KOPT-K1 (cell line): ENCODE data around the gene MSH5.
"Not testable (repeated sequence)": the region's sequence is repeated elsewhere in the genome, so short reads cannot be mapped to it uniquely, and the experiment has no call there.

Source experiments
- H3K27ac ChIP-seq: fragments of 200-600 bp; sonication (generic); 2 replicates; pipeline ENCODE4 v1.5.1; 2016; ENCODE audit warnings: antibody characterized with exemption, mild to moderate bottlenecking, low read depth, low read length; ENCODE audit not compliant: poor library complexity, severe bottlenecking
- H3K36me3 ChIP-seq: fragments of 200-600 bp; sonication (generic); 2 replicates; pipeline ENCODE4 v1.5.1; 2017; ENCODE audit warnings: antibody characterized with exemption, mild to moderate bottlenecking, low read length, moderate library complexity; ENCODE audit not compliant: insufficient read depth
- H3K9me3 ChIP-seq: fragments of 200-600 bp; sonication (generic); 2 replicates; pipeline ENCODE4 v1.5.1; 2017; ENCODE audit warnings: antibody characterized with exemption, low read length, mild to moderate bottlenecking; ENCODE audit not compliant: insufficient read depth, poor library complexity, severe bottlenecking

MSH5 gene

DNA sequence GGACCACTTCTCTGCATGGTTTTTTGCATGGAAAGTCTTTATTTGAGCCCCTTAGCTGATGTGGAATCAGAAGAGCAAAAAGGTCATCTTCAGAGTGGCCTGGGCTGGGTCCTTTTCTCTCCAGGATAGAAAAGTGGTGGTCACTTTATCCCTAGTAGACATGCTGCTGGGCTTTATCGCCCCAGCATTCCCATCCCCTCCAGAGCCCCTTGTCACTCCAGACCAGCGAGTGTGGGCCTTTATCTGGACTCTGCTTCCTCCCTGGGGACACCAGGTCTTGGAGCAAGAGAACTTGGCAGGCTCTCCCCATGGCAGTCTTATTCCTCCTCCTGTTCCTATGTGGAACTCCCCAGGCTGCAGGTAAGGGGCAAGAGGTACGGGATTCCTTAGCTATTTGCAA, 33.2 kb upstream of the MSH5 start, which contains the start of gene LY6G6F:
TSS of gene LY6G6F (plus strand) at position 268 of the 400 bp plus-strand sequence. CDS start at position 309, 41 bp downstream.
- no peaks in the 10 kb centered on the region for H3K36me3 ChIP-seq
- H3K9me3 ChIP-seq: no peaks in the 10 kb centered on the region
- H3K27ac ChIP-seq: no peak within 1 kb of the TSS

DNA sequence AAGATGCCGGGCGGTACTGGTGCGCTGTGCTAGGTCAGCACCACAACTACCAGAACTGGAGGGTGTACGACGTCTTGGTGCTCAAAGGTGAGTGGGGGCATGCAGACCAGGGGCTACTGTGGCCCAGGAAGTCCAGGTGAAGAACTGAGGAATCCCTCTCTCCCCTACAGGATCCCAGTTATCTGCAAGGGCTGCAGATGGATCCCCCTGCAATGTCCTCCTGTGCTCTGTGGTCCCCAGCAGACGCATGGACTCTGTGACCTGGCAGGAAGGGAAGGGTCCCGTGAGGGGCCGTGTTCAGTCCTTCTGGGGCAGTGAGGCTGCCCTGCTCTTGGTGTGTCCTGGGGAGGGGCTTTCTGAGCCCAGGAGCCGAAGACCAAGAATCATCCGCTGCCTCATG, 32.1 kb upstream of the MSH5 start:
- no peak overlapping the region for H3K27ac ChIP-seq
- no peaks in the 10 kb centered on the region for H3K36me3 ChIP-seq
- no peaks in the 10 kb centered on the region for H3K9me3 ChIP-seq

DNA sequence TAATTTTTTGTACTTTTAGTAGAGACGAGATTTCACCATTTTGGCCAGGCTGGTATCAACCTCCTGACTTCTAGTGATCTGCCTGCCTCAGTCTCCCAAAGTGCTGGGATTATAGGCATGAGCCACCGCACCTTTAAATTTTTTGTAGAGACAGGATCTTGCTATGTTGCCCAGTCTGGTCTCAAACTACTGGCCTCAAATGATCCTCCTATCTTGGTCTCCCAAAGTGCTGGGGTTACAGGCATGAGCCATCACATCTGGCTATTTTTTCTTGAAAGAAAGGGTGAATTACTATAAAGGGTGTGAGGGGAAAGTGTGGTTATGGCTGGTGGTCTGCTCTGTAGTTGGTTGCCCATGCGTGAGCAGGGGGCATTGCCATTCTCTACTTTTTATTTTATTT, 31.6 kb upstream of the MSH5 start:
- Histone ChIP-seq H3K9me3 (no peaks in the 10 kb centered on the region), H3K27ac (no peak overlapping the region), H3K36me3 (no peaks in the 10 kb centered on the region)

DNA sequence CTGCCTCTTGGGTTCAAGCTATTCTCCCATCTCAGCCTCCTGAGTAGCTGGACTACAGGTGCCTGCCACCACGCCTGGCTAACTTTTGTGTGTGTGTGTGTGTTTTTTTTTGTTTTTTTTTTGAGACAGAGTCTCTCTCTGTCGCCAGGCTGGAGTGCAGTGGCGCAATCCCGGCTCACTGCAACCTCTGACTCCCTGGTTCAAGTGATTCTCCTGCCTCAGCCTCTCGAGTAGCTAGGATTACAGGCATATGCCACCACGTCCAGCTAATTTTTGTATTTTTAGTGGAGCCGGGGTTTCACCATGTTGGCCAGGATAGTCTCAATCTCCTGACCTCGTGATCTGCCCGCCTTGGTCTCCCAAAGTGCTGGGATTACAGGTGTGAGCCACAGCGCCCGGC, 30.6 kb upstream of the MSH5 start:
- H3K27ac ChIP-seq, H3K36me3 ChIP-seq, H3K9me3 ChIP-seq: not testable (repeated sequence)

DNA sequence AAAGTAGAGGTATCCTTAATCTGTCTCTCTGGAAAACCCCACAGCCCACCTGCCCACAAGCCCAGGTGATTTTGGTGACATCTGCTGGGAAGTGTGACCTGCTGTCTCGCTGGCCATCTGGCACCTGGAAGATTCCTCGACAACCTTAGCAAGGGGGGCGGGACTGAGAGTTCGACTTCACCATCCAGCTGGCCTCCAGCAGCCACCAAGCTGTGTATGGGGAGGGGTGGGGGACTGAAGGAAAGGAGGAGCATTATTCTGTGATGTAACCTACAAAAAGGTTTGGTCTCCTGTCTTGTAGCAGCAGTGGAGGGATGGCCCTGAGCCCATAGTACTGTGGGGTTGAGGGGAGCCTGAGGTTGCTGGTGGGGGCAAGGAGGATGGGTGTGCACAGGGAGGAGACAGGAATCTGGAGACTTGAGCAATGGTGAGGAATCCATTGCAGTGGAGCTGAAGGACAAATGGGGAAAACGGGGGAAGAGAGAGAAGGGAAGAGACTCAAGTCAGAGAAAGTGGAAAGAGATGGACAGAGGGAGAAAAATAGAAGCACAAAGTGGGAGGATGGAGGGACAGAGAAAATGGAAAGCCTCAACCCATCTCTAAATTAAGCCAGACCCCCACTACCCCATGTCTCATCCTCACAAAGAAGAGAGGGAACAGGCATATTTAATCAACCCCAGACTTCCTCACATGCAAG, 29.1 kb upstream of the MSH5 start:
- no peaks in the 10 kb centered on the region for H3K36me3 ChIP-seq
- H3K27ac ChIP-seq: no peak overlapping the region
- no peaks in the 10 kb centered on the region for H3K9me3 ChIP-seq

DNA sequence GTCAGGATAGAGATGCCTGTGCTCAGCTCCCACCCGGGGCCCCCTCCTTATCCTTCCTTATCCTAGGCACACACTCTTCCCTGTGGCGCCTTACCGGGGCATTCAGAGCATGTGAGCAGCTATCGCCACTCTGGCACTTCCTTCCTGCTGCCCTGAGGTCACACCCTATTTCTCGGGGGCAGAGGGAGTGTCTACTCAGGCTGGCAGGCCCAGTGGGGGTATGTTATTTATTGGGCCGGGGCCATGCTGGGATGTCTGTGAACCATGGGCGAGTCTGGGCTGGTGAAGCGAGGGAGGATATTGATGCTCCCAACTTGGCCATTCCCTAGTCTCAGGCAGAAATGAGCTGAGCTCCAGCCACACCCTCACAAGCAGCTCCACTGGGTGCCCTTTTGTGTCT, 28.6 kb upstream of the MSH5 start:
- no peak overlapping the region for H3K27ac ChIP-seq
- no peaks in the 10 kb centered on the region for H3K36me3 ChIP-seq
- no peaks in the 10 kb centered on the region for H3K9me3 ChIP-seq

DNA sequence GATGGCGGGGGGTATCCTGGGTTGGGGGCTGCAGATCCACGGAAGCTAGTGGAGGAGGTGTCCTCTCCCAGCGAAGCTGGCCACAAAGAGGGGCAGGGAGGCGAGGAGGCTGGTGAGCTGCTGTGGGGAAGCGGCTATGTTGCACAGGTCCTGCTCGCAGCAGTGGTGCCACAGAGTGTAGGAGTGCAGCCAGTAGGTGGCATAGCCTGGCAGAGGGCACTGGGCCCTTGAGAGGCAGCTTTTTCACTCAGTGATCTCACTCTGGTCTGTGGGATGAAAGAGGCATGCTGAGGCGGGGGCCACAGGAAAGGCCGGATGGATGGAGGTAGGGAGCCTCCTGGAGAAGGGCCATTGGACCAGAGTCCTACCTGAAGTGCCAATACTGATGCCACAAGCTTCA, 27.5 kb upstream of the MSH5 start:
- Histone ChIP-seq H3K9me3 (no peaks in the 10 kb centered on the region), H3K27ac (no peak overlapping the region), H3K36me3 (no peaks in the 10 kb centered on the region)

DNA sequence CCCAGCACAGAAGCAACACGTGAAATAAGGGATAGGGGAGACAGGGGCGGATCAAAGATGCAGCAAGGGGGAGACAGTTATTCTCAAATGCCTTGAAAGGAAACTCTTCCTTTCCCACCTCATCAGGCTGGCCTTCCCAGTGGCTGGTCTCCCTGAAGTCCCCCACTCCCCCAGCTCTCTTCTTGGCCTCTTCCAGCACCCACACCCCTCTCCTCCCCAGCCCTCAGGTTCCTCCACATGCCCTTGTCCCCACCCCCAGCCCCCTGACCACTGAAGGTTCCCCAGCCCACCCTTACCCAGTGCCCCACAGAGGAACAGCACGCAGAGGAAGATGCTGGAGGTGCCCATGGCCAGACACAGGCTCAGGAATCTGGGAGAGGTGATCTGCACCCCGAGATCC, 26.3 kb upstream of the MSH5 start:
- Histone ChIP-seq H3K27ac (peak overlapping the region; percentile 11), H3K36me3 (no peaks in the 10 kb centered on the region), H3K9me3 (no peaks in the 10 kb centered on the region)

DNA sequence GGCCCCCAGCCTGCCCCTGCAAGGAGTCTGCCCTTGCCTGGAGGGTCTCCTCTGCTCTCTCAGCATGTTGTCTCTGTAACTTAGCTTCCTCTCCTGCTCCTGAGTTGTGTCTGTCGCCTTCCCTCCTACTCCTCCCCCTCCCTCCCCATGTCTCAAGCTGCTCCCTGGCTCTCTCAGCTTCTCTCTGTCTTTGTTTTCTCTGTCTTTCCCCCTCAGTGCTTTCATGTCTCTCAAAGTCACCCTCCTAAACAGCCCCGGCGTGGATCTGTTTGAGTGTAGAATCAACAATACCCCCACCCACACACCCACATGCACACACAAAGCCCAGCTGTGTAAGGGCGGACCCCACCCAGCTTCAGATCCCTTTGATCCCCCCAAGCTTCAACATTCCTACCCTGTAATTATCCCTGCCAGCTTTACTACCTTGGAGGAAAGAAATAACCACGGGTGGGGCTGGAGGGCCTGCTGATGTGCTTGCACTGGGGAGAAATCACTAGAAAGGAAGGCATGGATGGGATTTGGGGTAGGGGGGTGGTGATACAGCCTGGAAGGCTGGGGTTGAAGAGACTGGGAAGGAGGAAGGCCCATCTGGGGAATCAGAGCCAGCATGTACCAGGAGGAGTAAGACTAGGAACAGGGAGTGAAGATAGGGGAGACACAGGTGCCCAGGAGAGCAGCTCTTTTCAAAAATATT, 25.7 kb upstream of the MSH5 start:
- Histone ChIP-seq H3K27ac (peak overlapping the region; percentile 11), H3K9me3 (no peaks in the 10 kb centered on the region), H3K36me3 (no peaks in the 10 kb centered on the region)

DNA sequence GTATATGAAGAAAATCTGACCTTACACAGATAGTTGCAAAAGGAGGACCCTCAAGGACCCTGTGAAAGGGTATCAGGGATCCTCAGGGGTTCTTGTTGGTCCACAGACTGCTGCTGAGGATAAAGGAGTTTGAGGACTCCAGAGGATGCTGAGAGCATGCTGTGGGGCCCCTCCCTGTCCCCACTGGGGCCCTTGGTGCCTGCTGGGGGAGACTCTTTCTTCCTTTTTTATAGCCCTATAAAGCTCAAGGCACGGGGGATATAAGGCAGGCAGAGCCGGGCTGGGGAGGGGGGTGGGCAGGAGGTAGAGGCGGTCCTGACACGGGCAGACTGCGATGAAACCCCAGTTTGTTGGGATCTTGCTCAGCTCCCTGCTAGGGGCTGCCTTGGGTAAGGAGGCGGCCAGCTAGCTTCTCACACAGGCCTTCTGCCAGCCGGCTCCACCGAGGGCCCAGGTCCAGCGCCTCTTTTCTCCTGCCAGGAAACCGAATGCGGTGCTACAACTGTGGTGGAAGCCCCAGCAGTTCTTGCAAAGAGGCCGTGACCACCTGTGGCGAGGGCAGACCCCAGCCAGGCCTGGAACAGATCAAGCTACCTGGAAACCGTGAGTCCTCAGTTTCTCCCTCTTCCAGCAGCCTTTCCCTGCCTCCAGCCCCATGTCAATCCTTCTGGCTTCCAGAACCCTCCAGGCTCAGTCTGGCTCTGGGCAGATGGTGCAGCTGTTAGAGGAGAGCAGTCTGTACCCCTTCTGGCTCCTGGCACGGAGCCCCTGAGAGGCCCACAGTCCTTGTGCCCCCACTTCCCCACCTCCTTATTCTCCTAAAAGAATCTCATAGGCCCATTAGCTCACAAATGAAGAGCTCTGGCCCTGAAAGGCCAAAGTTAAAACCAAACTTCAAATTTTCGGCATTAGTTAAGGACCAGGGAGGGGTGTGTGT, 24.5 kb upstream of the MSH5 start, which contains the start of gene LY6G6D:
TSS of gene LY6G6D (plus strand) at position 327 of the 937 bp plus-strand sequence. CDS start at position 335, 8 bp downstream.
- Histone ChIP-seq H3K36me3 (no peaks in the 10 kb centered on the region), H3K9me3 (no peaks in the 10 kb centered on the region), H3K27ac (peak within 1 kb of the TSS; percentile 11)

DNA sequence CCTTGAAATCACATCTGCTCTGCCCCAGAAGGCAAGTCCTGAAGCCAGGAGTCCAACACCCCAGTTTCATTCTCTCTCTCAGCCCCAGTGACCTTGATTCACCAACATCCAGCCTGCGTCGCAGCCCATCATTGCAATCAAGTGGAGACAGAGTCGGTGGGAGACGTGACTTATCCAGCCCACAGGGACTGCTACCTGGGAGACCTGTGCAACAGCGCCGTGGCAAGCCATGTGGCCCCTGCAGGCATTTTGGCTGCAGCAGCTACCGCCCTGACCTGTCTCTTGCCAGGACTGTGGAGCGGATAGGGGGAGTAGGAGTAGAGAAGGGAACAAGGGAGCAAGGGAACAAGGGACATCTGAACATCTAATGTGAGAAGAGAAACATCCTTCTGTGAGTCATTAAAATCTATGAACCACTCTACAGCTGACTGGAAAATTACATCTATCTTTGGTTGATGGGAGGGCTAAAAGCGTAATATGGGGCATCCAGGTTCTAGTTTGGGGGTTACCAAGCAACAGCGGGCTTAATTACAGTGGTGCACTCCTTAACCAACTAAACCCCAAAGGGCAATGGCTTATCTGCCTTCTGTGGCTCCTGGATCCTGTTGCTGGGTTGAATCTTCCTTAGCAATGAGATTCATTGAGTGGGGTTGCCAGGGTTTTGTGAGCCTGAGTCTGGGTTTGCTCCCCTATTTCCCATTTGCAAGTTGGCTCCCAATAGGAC, 22.1 kb upstream of the MSH5 start:
- no peaks in the 10 kb centered on the region for H3K36me3 ChIP-seq
- H3K27ac ChIP-seq: no peak overlapping the region
- H3K9me3 ChIP-seq: no peaks in the 10 kb centered on the region

DNA sequence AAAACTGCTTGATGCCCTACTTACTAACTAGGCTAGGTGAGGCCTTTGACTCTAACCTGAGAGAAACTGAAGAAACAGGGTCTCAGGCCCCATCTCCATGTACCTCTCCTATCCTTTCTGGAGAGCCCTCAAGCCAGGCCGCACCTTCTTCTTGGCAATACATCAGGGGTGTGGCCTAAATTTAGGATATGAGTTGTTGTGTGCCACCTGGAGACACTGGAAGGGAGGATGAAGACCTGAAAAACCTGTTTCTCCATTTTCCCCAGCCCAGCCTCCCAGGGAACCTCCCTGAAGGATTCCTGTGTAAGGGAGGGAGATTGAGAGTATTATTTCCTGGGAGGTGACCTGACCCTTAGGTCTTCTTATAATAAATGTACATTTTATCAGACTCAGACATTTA, 21.5 kb upstream of the MSH5 start:
- Histone ChIP-seq H3K27ac (no peak overlapping the region), H3K9me3 (no peaks in the 10 kb centered on the region), H3K36me3 (no peaks in the 10 kb centered on the region)

DNA sequence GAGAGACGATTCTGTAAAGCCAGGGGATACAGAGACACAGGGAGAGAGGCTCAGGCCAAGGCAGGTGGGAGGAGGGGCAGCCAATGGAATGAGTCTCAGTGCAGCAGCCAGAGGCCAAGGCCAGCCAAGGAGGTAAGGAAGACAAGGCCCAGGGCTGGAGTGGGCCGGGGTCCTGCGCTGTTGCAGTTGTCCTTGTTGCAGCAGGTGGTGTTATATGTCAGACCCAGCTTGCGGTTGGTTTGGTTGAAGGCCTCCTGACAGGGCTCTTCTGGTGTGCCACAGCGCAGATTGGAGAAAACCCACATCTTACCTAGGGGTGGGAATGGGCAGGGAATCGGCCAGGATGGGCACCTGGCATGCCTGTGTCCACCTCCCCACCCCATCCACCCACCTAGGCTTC, 20.8 kb upstream of the MSH5 start:
- Histone ChIP-seq H3K36me3 (no peaks in the 10 kb centered on the region), H3K27ac (no peak overlapping the region), H3K9me3 (no peaks in the 10 kb centered on the region)

DNA sequence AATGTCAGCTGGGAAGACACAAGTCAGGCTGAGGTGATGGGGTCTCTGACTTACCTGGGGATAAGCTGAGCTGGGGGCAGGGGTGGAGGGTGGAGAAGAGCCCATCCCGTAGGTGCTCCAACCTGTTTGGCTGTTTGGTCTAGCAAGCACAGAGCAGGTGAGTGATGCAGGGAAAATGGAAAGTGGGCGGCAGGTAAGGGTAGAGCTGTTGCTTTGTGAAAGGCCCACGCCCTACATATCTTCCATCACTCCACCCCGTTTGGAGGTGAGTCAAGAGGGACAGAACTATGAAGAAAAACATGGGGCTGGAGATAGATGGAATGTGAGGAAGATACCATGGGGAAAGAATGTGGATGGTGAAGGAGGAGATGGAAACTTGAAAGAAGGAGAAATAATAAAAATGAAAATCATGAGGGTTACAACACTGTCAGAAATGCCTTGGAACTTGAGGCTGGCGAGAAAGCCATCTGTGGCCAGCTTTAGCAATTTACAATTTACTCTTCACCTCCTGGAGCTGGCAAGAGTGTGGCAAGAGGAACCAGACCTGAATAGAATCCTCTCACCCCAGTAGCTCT, 19.5 kb upstream of the MSH5 start:
- no peaks in the 10 kb centered on the region for H3K36me3 ChIP-seq
- H3K9me3 ChIP-seq: no peaks in the 10 kb centered on the region
- no peak overlapping the region for H3K27ac ChIP-seq
